Activated T-cell treated with anti-CD3 and anti-CD28 coated beads, Interleukin-2, amount 50 U/mL, for 48 hours (primary cell): ENCODE results near the gene IL16.
A peak's percentile ranks its signal among the peaks of the same experiment; 100 is the strongest.
"Not testable (repeated sequence)": the region's sequence is repeated elsewhere in the genome, so short reads cannot be mapped to it uniquely, and the experiment has no call there.

Experiments
- DNase-seq, 2 experiments: peaks; one replicate each; pipeline ENCODE4 v3.0.0-alpha.2; 2020

Gene IL16

GRCh38 chr15:81196576-81197254 is at the start of gene IL16:
Gene IL16, plus strand, starts transcription at chr15:81196879. Its CDS starts 28,521 bp downstream, at chr15:81225400.
- DNase-seq = no peak

GRCh38 chr15:81151389-81151788 is 45.3 kb upstream of the IL16 start:
- DNase-seq = no peak

- no peak for DNase-seq
Measured at GRCh38 chr15:81152339-81152738, 44.3 kb upstream of the IL16 start.

GRCh38 chr15:81152799-81153198 is 43.9 kb upstream of the IL16 start:
- no peak for DNase-seq

GRCh38 chr15:81155375-81156218 is 41.1 kb upstream of the IL16 start:
- no peak for DNase-seq

GRCh38 chr15:81156324-81156723 is 40.4 kb upstream of the IL16 start:
- DNase-seq = no peak

- no peak for DNase-seq
Measured at GRCh38 chr15:81157195-81157938, 39.3 kb upstream of the IL16 start.

GRCh38 chr15:81157939-81158223 is 38.8 kb upstream of the IL16 start:
- DNase-seq = no peak

- not testable (repeated sequence) for DNase-seq
Measured at GRCh38 chr15:81158561-81158960, 38.1 kb upstream of the IL16 start.

- no peak for DNase-seq
Measured at GRCh38 chr15:81160312-81161159, 36.1 kb upstream of the IL16 start.

- DNase-seq = peak in 1 of 2 experiments; percentile 26
Measured at GRCh38 chr15:81161160-81161673, 35.5 kb upstream of the IL16 start.

GRCh38 chr15:81161851-81162250 is 34.8 kb upstream of the IL16 start:
- peak; percentile 28 to 38 for DNase-seq

- DNase-seq = no peak
Measured at GRCh38 chr15:81163961-81164800, 32.5 kb upstream of the IL16 start.

GRCh38 chr15:81165535-81165934 is 31.1 kb upstream of the IL16 start:
- no peak for DNase-seq

- DNase-seq = no peak
Measured at GRCh38 chr15:81166636-81167305, 29.9 kb upstream of the IL16 start.

- no peak for DNase-seq
Measured at GRCh38 chr15:81168131-81168526, 28.6 kb upstream of the IL16 start.

- no peak for DNase-seq
Measured at GRCh38 chr15:81168644-81169043, 28.0 kb upstream of the IL16 start.

GRCh38 chr15:81170511-81170910 is 26.2 kb upstream of the IL16 start:
- no peak for DNase-seq

GRCh38 chr15:81171286-81171685 is 25.4 kb upstream of the IL16 start:
- no peak for DNase-seq

GRCh38 chr15:81174125-81174791 is 22.4 kb upstream of the IL16 start:
- no peak for DNase-seq
